Measurements from ENCODE around the gene ZNRF3. TPM values are rescaled to one million over a fixed set of nuclear protein-coding genes. Genes with fewer than 3 reads are reported as not detected.

ZNRF3 gene
- polyA plus RNA-seq, 1 donor (not counting 4 experiments of a cell fraction or from before 2014, with no cell fraction given) = 2.6 TPM

DNA sequence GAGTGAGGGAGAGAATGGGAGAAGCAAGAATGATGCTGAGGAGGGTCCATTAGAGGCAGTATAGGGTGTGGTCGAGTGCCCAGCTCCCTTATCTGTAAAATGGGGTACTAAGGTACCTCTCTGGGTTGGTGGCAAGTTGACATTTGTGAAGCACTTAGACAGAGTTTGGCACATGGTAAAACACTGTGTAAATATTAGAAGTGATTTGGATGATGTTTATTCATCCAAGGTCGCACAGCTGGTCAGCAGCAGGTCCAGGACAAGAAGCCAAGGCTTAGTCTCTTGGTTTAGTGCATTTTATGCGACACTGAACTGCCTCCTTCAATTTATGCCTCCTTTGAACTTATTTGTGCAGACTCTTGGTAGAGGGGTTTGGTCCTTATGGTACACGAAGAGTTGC, 208.9 kb downstream of the ZNRF3 start:
- Histone ChIP-seq H3K36me3 (ENCODE audit: control insufficient read depth in 2 of 2, extremely low read depth in 1 of 2, insufficient read depth in 2 of 2, low read length in 2 of 2) (no peaks in the 10 kb centered on the region), H3K9me3 (ENCODE audit: control insufficient read depth, low read depth, low read length) (no peaks in the 10 kb centered on the region), H3K4me3 (ENCODE audit: control insufficient read depth in 2 of 3, extremely low read depth in 1 of 3, insufficient read depth in 2 of 3, low read depth in 1 of 3, low read length in 3 of 3) (no peak overlapping the region), H4K20me1 (ENCODE audit: control insufficient read depth, extremely low read depth, insufficient read depth, low read length) (no peaks in the 10 kb centered on the region), H3K4me1 (ENCODE audit: control insufficient read depth, extremely low read depth, insufficient read depth, low read length) (peaks cover 2% of the 10 kb centered on the region), H3K27ac (ENCODE audit: control insufficient read depth, insufficient read depth, low read length) (no peak overlapping the region), H2AFZ (ENCODE audit: control insufficient read depth, low read length) (no peak overlapping the region), H3K9ac (ENCODE audit: control insufficient read depth, extremely low read depth, insufficient read depth, low read length) (no peak overlapping the region), H3K79me2 (ENCODE audit: control insufficient read depth, insufficient read depth, low read length) (no peaks in the 10 kb centered on the region), H3K27me3 (ENCODE audit: control insufficient read depth, extremely low read depth, insufficient read depth, low read length) (no peaks in the 10 kb centered on the region), H3K9me1 (ENCODE audit: control insufficient read depth, extremely low read depth, insufficient read depth, low read length) (no peaks in the 10 kb centered on the region), H3K4me2 (ENCODE audit: control insufficient read depth, extremely low read depth, insufficient read depth, low read depth, low read length) (no peak overlapping the region)
- DNase-seq (ENCODE audit: low read depth, low spot score) = no peak
- TF ChIP-seq CTCF (optimal IDR thresholded peaks at IDR 0.05 in 1 of 3, IDR thresholded peaks at IDR 0.05 in 1 of 3, conservative IDR thresholded peaks at IDR 0.05 in 1 of 3; ENCODE audit: extremely low read depth in 1 of 3, insufficient read depth in 2 of 3, low read length in 3 of 3) = no peak
- TF ChIP-seq EZH2 (IDR thresholded peaks at IDR 0.05; ENCODE audit: low read length) = no peak
- dilution Hi-C loops (cut with MboI; ENCODE audit: extremely low pct_ligation_motif_present, low sequenced_read_pairs) = no loop called here
- FAIRE-seq = no peak

GRCh38 chr22:29093030-29093429, 209.7 kb downstream of the ZNRF3 start:
- no peak overlapping the region for H3K4me3 ChIP-seq (ENCODE audit: control insufficient read depth in 2 of 3, extremely low read depth in 1 of 3, insufficient read depth in 2 of 3, low read depth in 1 of 3, low read length in 3 of 3)
- H3K4me1 ChIP-seq (ENCODE audit: control insufficient read depth, extremely low read depth, insufficient read depth, low read length) = peaks cover 2% of the 10 kb centered on the region
- H3K79me2 ChIP-seq (ENCODE audit: control insufficient read depth, insufficient read depth, low read length) = no peaks in the 10 kb centered on the region
- DNase-seq (ENCODE audit: low read depth, low spot score) (no peak), FAIRE-seq (no peak)
- H2AFZ ChIP-seq (ENCODE audit: control insufficient read depth, low read length) = no peak overlapping the region
- no peaks in the 10 kb centered on the region for H3K27me3 ChIP-seq (ENCODE audit: control insufficient read depth, extremely low read depth, insufficient read depth, low read length)
- no peaks in the 10 kb centered on the region for H4K20me1 ChIP-seq (ENCODE audit: control insufficient read depth, extremely low read depth, insufficient read depth, low read length)
- H3K9ac ChIP-seq (ENCODE audit: control insufficient read depth, extremely low read depth, insufficient read depth, low read length) = no peak overlapping the region
- no peak overlapping the region for H3K27ac ChIP-seq (ENCODE audit: control insufficient read depth, insufficient read depth, low read length)
- H3K9me3 ChIP-seq (ENCODE audit: control insufficient read depth, low read depth, low read length) = no peaks in the 10 kb centered on the region
- no peaks in the 10 kb centered on the region for H3K9me1 ChIP-seq (ENCODE audit: control insufficient read depth, extremely low read depth, insufficient read depth, low read length)
- dilution Hi-C loops (cut with MboI; ENCODE audit: extremely low pct_ligation_motif_present, low sequenced_read_pairs) = no loop called here
- H3K4me2 ChIP-seq (ENCODE audit: control insufficient read depth, extremely low read depth, insufficient read depth, low read depth, low read length) = no peak overlapping the region
- H3K36me3 ChIP-seq (ENCODE audit: control insufficient read depth in 2 of 2, extremely low read depth in 1 of 2, insufficient read depth in 2 of 2, low read length in 2 of 2) = no peaks in the 10 kb centered on the region
- no peak for TF ChIP-seq CTCF (optimal IDR thresholded peaks at IDR 0.05 in 1 of 3, IDR thresholded peaks at IDR 0.05 in 1 of 3, conservative IDR thresholded peaks at IDR 0.05 in 1 of 3; ENCODE audit: extremely low read depth in 1 of 3, insufficient read depth in 2 of 3, low read length in 3 of 3)
- TF ChIP-seq EZH2 (IDR thresholded peaks at IDR 0.05; ENCODE audit: low read length) = no peak
